Amniotic epithelial cell (primary cell): ENCODE data around the gene MACIR.

Experiments
- DNase-seq: peaks from one replicate; pipeline ENCODE4 v3.0.0-alpha.2; 2010; ENCODE audit warnings: low read depth

MACIR gene

DNA sequence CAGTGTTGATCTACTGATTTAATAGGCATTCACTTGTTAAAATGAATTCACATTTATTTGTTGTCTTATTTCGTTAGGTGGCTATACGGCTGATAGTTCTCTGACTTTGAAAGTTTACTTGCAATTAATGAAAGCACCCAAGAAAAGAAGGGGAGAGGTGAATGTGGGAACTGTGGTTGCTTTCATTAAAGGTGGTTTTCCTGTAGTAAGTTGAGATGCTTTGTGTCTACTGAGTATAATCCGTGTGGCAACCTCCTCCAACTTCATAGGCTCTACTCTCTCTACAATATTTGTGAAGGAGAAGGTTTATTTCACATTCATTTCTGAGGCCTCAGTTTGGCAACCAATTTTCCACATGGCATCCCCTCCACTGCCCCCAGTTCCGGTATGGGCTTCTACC lies 12.8 kb upstream of the MACIR start:
- DNase-seq: no peak

DNA sequence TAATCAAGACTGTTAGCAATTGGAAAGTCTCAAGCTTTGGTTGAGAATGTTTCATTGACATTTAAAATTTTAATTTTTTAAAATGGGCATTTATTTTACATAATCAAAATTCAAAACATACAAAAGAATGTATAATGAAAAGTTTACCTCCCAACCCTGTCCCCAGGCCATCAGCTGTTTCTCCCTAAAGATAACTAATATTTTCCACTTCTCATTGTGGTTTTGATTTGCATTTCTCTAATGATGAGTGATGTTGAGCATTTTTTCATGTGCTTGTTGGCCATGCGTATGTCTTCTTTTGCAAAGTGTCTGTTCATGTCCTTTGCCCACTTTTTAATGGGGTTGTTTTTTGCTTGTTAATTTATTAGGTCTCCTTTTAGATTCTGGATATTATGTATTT lies 11.4 kb upstream of the MACIR start:
- no peak for DNase-seq

GRCh38 chr5:103249068-103249467 lies 9.5 kb upstream of the MACIR start:
- DNase-seq: no peak

- no peak for DNase-seq
These were observed 3.6 kb upstream of the MACIR start for GRCh38 chr5:103254921-103255320.

DNA sequence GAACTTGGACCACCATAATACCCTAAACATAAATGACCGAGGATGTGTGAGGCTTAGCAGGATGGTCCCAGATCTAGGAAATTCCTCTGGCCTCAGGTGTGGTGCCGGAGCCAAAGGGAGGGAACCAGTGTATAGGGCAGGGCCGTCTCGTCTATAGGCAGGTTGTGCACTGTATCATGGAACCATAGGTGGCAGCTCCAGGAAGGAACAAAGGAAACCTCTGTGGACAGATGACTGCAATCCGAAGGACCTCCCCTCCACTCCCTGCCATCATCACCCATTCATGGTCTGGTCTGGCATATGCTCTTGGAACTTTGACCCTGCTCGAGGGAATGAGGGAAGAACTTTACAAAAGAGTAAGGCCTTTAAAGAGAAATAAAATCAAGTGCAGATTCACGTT lies 2.9 kb upstream of the MACIR start:
- DNase-seq: no peak

GRCh38 chr5:103256178-103256577 lies 2.4 kb upstream of the MACIR start:
- no peak for DNase-seq

DNA sequence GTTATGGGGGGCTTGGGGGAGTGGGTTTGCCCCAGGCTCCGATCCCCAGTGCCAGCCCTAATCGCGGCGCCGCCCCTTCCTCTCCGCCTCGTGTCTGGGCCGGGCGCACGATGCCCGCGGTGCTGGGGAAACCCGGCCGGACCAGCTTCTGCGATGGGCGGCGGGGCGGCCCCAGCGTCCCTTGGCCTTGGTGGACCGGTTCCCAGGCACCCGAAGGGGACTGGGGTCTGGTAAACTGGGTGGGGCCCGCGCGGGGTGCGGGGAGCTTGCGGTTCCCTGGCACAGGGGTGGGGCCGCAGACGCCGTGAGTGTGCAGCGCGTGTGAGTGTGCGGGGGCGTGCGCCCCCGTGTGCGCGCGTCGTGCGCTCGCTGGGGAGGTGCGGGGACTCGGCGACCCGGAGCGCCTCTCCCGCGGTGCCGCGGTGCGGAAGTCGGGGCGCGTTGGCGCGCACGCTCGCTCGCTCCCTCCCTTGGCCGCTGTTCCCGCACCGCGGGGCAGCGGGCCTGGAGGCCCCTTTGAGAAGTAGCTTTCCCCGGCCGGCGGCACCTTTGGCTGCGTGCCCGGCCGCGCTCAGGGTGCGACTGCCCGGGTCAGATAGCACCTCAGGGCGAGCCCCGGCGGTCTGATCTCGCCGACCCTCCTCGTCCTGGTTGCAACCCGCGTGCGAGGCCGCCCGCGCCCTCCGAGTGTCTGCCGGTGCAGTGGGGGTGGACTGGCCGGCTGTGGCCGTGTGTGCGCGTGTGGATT lies 568 bp downstream of the MACIR start:
- peak; percentile 23 for DNase-seq

GRCh38 chr5:103259705-103260355 lies 1.3 kb downstream of the MACIR start:
- DNase-seq: peak; percentile 29

DNA sequence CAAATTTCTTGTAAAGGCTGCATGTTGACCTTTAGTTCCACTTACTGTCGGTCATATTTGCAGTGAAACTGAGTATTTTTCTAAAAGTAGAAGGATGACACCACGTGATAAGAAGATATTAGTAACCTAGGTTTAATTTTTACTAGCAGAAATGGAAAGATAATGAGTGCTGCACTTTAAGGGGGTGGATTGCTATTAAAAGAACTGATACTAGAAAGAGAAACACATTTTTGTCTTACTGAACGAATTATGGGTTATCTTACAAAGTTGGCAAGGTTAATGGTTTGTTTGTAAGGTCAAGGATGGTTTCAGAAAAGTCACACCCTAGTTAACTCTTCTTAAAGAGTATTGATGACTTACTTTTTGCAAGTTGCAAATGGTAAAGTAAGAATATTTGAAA lies 2.4 kb downstream of the MACIR start:
- DNase-seq: no peak

DNA sequence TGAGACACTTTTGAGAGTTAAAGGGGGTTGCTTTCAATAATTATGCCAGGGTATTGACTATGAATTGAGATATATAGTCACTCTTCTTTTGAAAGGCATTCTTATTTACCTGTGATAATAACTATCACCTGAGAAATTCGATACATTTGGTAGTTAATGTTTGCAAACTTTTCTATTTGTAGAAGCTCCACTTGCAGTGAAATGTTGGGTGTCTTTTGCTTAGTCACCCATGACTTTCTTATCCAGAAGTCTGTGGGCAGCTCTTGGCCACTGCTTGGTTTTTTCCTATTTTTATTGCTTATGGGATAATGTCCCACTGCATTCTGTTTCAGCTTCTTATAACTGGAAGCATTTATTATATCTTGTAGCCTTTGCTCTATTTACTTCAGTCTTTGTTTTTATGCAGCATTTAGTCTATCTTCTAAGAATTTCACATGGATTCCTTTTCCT lies 3.9 kb downstream of the MACIR start:
- peak; percentile 47 for DNase-seq

GRCh38 chr5:103263054-103263453 lies 4.5 kb downstream of the MACIR start:
- no peak for DNase-seq

DNA sequence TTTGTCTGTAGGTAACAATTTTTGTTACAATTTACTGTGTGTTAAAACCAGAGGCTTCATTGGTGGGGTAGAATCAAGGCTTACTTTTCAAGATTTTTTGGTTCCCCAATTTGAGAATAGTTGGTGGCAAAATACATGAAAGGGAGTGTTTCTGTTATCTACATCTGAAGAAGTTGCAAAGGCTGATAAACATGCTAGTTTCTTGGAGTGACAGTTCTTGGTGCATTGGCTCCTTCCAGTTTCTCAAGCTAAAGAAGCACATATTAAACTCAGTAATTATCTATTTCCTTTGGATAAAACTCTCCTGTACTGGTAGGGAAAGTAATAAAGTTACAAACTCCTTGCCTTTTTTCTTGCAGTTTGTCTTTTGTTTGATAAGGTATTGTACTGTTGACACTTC lies 5.9 kb downstream of the MACIR start:
- no peak for DNase-seq

DNA sequence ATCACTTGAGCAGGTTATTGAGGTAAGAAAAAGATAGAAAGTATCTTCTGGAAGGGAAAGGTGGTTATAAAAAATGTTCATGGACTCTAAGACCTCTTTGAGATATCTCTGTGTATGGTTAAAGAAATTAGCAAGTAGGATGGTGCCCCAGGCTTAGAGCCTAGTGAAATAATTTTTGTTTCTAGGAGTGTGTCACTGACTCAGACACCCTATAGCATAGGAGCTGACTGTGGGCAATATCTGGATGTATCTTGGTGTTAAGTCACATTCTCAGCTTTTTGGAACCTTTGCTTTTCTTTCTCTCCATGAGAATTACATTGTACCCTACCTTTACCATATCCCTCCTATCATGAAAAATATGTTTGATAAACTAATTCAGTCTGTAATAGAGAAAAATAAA lies 12.0 kb downstream of the MACIR start:
- DNase-seq: no peak

GRCh38 chr5:103271570-103272289 lies 13.2 kb downstream of the MACIR start:
- no peak for DNase-seq

DNA sequence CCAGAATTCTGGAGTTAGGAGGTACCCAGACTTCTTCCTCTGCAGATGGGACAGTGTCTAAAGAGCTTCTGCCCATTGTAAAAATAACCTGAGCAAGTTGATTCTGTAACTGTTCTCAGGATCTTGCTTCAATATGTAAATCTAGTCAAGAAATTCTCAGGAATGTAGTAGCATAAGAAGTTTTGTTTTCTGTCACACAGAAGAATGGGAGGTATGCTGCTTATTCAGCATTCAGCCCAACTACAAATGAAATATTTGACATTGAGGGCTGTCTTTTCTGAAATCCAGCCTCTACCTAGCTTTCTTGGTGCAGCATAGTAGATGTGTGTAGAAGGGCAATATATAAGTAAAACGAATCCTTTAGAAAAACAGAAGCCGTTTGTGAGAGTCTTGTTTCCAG lies 13.8 kb downstream of the MACIR start:
- DNase-seq: peak; percentile 29

DNA sequence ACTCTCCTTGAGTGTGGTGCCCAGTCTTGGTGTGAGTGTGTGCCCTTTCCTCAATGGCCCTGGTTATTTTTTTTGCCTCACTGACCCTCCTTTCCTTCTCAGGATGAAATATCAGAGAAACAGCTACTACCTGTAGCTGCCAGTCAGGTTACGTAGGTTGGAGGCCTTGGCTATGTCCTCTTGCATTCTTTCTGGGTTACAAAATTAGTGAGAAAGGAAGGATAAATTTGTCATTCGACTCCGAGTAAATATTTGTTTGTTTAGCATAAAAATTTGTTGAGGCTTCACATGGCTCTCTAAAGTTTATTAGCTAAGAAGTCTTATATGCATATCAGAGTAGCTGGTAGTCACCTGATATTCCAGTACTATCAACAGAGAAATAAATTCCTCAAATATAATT lies 15.4 kb downstream of the MACIR start:
- DNase-seq: no peak

GRCh38 chr5:103275851-103276250 lies 17.3 kb downstream of the MACIR start:
- DNase-seq: no peak

- DNase-seq: no peak
These were observed 22.4 kb downstream of the MACIR start for GRCh38 chr5:103280967-103281366.

- no peak for DNase-seq
These were observed 24.6 kb downstream of the MACIR start for GRCh38 chr5:103283120-103283519.

- DNase-seq: no peak
These were observed 25.3 kb downstream of the MACIR start for GRCh38 chr5:103283869-103284268.

GRCh38 chr5:103286622-103287021 lies 28.1 kb downstream of the MACIR start:
- no peak for DNase-seq

GRCh38 chr5:103289024-103289423 lies 30.5 kb downstream of the MACIR start:
- no peak for DNase-seq

DNA sequence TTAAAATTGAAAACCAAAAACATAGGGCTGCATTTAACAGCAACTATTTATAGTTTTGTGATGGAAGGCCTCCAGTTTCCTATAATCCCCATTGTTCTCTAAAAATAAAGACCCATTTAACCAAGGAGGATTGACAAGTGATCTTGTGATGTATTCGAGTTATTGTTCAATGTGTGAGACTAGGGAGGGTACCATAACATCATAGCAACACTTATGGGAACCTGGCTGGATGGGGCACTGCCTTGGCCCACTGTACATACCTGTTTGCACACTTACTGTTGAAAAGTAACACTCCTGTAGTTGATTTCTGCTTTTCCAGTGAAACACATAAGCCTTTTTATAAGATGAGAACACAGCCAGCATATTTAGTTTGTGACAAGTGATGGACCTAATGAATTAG lies 32.3 kb downstream of the MACIR start:
- DNase-seq: no peak
